HG03066 (cell line): ENCODE results near the gene ENAM.

Experiments used
- ATAC-seq: cut with Tn5 transposase; IDR thresholded peaks from one replicate; pipeline ENCODE4 v1.9.1; 2021; ENCODE audit warnings: low read depth; ENCODE audit not compliant: unreplicated experiment

ENAM gene

GRCh38 chr4:70628444-70628843 lies at the start of gene ENAM:
ENAM (plus strand) TSS chr4:70628744; CDS start chr4:70629501, 757 bp downstream.
- no peak for ATAC-seq

DNA sequence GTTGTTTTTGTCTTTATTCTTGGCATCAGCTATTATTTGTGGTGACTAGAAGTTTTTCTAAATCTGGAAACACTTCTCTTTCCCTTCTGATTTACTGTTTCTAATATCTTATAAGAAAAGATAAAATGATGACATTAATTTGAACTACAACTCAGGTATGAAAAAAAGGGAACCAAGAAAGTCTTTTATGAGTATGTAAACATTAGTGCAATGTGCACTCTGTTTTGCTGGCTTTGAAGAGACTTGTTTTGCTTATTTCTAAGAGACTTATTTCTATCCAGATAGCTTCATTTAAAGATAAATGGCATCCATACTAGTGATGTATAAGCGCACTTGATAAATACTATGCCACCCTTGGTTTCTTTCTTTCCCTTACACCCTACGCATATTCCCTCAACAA lies 46.6 kb upstream of the ENAM start:
- no peak for ATAC-seq

- no peak for ATAC-seq
These were observed 44.4 kb upstream of the ENAM start for GRCh38 chr4:70583952-70584834.

GRCh38 chr4:70586841-70587240 lies 41.7 kb upstream of the ENAM start:
- no peak for ATAC-seq

GRCh38 chr4:70589785-70590184 lies 38.8 kb upstream of the ENAM start:
- peak; percentile 99 for ATAC-seq

DNA sequence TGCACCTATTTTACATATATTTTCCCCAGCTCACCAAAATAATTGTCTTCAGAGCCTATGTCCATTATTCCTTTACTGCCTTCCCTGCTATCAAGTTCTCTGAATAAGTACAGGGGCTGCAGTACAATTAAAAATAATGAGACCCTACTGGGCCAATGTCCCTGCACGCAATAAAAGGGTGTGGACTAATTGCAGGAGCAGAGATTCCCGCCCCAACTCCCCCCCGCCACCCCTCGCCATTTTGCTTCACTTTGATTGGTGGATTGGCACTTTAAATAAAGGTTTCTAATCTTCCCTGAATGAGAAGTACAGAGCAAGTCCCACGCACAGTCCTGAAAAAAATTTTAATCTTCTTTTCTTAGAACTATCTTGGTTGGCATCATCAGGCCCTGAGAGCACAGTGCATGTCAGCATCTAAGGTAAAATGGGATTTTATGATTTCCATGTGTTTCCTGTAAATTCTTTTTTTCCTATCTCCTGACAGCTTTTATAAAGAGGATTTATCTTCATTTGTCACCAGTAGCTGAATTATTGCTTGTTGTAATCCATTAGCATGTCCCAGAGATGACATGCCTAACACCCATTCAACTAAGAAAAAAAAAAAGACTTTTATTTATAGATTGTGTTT lies 36.5 kb upstream of the ENAM start, which contains the start of gene AMBN:
Gene AMBN, plus strand, starts transcription at position 302 of the 628 bp plus-strand sequence. Its CDS starts 103 bp downstream, at position 405.
- no peak for ATAC-seq

- ATAC-seq = no peak
These were observed 34.3 kb upstream of the ENAM start for GRCh38 chr4:70594196-70594595.

DNA sequence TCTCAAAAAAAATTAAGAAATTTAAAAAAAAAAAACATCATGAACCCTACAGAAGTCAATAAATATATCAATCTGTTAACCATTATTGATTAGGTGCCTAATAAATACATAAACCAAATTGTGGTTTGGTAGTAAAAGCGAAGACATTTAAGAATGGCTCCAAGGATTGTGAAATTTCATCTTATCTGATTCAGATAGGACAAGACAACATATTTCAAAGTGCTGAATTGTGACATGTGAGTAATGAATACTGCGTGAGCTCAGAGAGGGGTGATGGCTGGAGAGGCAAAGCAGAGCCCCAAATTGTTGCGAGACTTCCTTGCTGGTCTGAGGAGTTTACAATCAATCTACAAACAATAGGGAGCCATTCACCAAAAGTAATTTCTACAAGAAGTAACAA lies 28.2 kb upstream of the ENAM start:
- ATAC-seq = no peak

GRCh38 chr4:70600977-70601376 lies 27.6 kb upstream of the ENAM start:
- peak; percentile 19 for ATAC-seq

- peak; percentile 96 for ATAC-seq
These were observed 27.0 kb upstream of the ENAM start for GRCh38 chr4:70601422-70602039.

- no peak for ATAC-seq
These were observed 24.7 kb upstream of the ENAM start for GRCh38 chr4:70603856-70604255.

DNA sequence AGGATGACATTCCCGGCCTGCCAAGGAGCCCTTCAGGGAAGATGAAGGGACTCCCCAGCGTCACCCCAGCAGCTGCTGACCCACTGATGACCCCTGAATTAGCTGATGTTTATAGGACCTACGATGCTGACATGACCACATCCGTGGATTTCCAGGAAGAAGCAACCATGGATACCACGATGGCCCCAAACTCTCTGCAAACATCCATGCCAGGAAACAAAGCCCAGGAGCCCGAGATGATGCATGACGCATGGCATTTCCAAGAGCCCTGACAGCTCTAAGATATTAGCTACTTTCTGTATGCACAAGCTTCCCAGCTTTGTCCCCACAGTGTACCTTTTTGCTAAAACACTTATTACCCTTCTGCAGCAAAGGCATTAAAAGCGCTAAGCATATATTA lies 22.1 kb upstream of the ENAM start:
- no peak for ATAC-seq

DNA sequence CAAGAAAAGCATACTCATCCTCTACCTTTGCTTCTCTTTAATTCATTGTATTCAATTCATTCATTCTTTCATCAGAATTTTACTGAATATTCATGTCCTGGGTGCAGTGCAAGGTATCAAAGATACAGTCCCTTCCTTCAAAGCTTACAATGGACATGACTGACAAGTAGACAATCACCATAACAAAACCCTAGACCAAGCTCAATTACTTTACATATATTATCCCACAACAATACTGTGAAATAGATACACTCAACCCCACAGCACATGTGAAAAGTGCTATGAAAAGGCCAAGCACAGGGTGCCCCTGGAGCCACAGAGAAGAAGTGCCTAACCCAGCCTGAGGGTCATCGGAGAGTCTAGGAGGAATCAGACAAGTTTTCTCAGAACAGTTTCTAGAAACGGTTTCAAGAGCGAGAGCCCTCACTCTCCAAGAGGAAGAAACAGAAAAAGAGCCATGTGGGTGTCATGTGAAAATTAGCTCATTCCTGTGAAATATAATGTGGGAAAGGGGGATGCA lies 21.1 kb upstream of the ENAM start:
- ATAC-seq = no peak

- no peak for ATAC-seq
These were observed 20.2 kb upstream of the ENAM start for GRCh38 chr4:70608324-70608723.

GRCh38 chr4:70613306-70614183 lies 15.0 kb upstream of the ENAM start:
- ATAC-seq = peak; percentile 64

DNA sequence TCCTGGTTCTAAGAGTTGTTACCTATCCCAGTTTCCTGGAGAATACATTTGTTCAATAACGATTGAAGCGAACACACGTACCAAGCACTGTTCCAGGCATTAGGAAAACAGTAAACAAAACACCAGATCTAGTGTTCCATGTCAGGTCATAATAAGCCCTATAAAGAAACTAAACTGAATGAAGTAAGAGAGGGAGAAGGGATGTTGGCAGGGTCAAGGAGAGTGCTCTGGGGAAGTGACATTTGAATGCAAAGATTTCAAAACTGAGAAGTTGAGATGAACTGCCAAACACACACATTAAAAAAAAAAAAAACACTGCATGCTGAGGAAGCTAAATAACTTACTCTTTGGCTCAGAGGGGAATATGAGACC lies 14.4 kb upstream of the ENAM start:
- ATAC-seq = no peak

GRCh38 chr4:70619288-70619687 lies 9.3 kb upstream of the ENAM start:
- no peak for ATAC-seq

DNA sequence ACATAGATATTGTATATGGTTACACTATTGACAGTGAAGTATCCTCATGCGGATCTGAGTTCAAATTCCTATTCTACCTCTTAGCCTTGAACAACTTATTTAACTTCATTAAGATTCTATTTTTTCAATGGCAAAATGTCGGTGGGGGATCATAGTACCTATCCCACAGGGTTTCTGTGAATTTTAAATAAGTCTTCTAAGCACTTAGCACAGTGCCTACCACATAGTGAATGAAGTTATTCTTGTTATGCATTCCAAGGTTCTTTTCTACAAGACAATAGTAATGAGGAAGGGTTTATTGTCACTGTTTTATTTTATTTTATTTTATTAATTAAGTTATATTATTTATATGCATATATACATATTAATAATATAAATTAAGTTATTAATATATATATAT lies 8.8 kb upstream of the ENAM start:
- no peak for ATAC-seq

GRCh38 chr4:70623323-70623722 lies 5.2 kb upstream of the ENAM start:
- no peak for ATAC-seq

- no peak for ATAC-seq
These were observed 4.2 kb upstream of the ENAM start for GRCh38 chr4:70624226-70624793.
